Activated T-cell treated with anti-CD3 and anti-CD28 coated beads, Interleukin-2, amount 50 U/mL, for 4 hours (primary cell): Measurements from ENCODE around the gene TRIM17. TPM values are rescaled to one million over a fixed set of nuclear protein-coding genes. Genes with fewer than 3 reads are reported as not detected.

Experiments
- ATAC-seq, 2 donors: fragments of 200-7000 bp; cut with Tn5 transposase; one replicate each; pipeline ENCODE4 v1.10.0; 2021
- DNase-seq: peaks from one replicate; pipeline ENCODE4 v3.0.0-alpha.2; 2020
- H3K27me3 Mint-ChIP-seq: one replicate; pipeline ENCODE4 v1.8.0; 2021; ENCODE audit warnings: low read depth, mixed read lengths
- H3K36me3 Mint-ChIP-seq: one replicate; pipeline ENCODE4 v1.8.0; 2022; ENCODE audit warnings: mixed read lengths; ENCODE audit not compliant: insufficient read depth
- H3K4me1 Mint-ChIP-seq: one replicate; pipeline ENCODE4 v1.8.0; 2021; ENCODE audit warnings: low read depth, mixed read lengths
- H3K4me3 Mint-ChIP-seq: one replicate; pipeline ENCODE4 v1.8.0; 2021; ENCODE audit warnings: mild to moderate bottlenecking, moderate library complexity, mixed read lengths
- H3K9me3 Mint-ChIP-seq: one replicate; pipeline ENCODE4 v1.8.0; 2021; ENCODE audit warnings: mixed read lengths
- total RNA-seq, 3 donors: library from RNA; stranded (reverse); gene quantifications; one replicate each; pipeline ENCODE4 v1.2.1, GENCODE V29; 2021

TRIM17 gene
- total RNA-seq, 3 donors from 2014 or later = 0.57 to 1.1 (median 0.66) TPM

GRCh38 chr1:228377664-228378089 is 39.0 kb downstream of the TRIM17 start:
- Mint-ChIP-seq H3K4me1 (peaks cover 7% of the 10 kb centered on the region), H3K36me3 (no peaks in the 10 kb centered on the region), H3K27me3 (peaks cover 15% of the 10 kb centered on the region), H3K4me3 (peak overlapping the region; percentile 16), H3K9me3 (no peaks in the 10 kb centered on the region)
- DNase-seq (no peak), ATAC-seq (no peak)

- no peaks in the 10 kb centered on the region for H3K36me3 Mint-ChIP-seq
- H3K27me3 Mint-ChIP-seq = peaks cover 15% of the 10 kb centered on the region
- DNase-seq (no peak), ATAC-seq (no peak)
- H3K4me3 Mint-ChIP-seq = peak overlapping the region; percentile 16
- H3K9me3 Mint-ChIP-seq = no peaks in the 10 kb centered on the region
- H3K4me1 Mint-ChIP-seq = peaks cover 7% of the 10 kb centered on the region
Measured at GRCh38 chr1:228376651-228377631, 39.7 kb downstream of the TRIM17 start.

GRCh38 chr1:228376262-228376628 is 40.4 kb downstream of the TRIM17 start:
- H3K36me3 Mint-ChIP-seq = no peaks in the 10 kb centered on the region
- H3K27me3 Mint-ChIP-seq = peaks cover 15% of the 10 kb centered on the region
- peaks cover 7% of the 10 kb centered on the region for H3K4me1 Mint-ChIP-seq
- DNase-seq (no peak), ATAC-seq (no peak)
- H3K4me3 Mint-ChIP-seq = no peak overlapping the region
- H3K9me3 Mint-ChIP-seq = no peaks in the 10 kb centered on the region

GRCh38 chr1:228375578-228376261 is 40.9 kb downstream of the TRIM17 start:
- H3K36me3 Mint-ChIP-seq = no peaks in the 10 kb centered on the region
- no peak for DNase-seq
- H3K27me3 Mint-ChIP-seq = peaks cover 11% of the 10 kb centered on the region
- H3K4me1 Mint-ChIP-seq = peaks cover 7% of the 10 kb centered on the region
- no peak for ATAC-seq
- H3K4me3 Mint-ChIP-seq = no peak overlapping the region
- H3K9me3 Mint-ChIP-seq = no peaks in the 10 kb centered on the region

GRCh38 chr1:228374711-228375577 is 41.7 kb downstream of the TRIM17 start:
- ATAC-seq (no peak), DNase-seq (no peak)
- Mint-ChIP-seq H3K36me3 (no peaks in the 10 kb centered on the region), H3K4me1 (peaks cover 7% of the 10 kb centered on the region), H3K27me3 (peaks cover 11% of the 10 kb centered on the region), H3K9me3 (no peaks in the 10 kb centered on the region), H3K4me3 (no peak overlapping the region)

GRCh38 chr1:228373681-228374571 is 42.7 kb downstream of the TRIM17 start:
- H3K4me1 Mint-ChIP-seq = peaks cover 4% of the 10 kb centered on the region
- peak overlapping the region; percentile 13 for H3K4me3 Mint-ChIP-seq
- ATAC-seq (no peak), DNase-seq (no peak)
- no peaks in the 10 kb centered on the region for H3K9me3 Mint-ChIP-seq
- no peaks in the 10 kb centered on the region for H3K36me3 Mint-ChIP-seq
- peaks cover 4% of the 10 kb centered on the region for H3K27me3 Mint-ChIP-seq

GRCh38 chr1:228373004-228373680 is 43.5 kb downstream of the TRIM17 start:
- no peaks in the 10 kb centered on the region for H3K27me3 Mint-ChIP-seq
- DNase-seq = no peak

GRCh38 chr1:228372183-228373003 is 44.3 kb downstream of the TRIM17 start:
- Mint-ChIP-seq H3K9me3 (no peaks in the 10 kb centered on the region), H3K4me1 (no peaks in the 10 kb centered on the region), H3K4me3 (no peak overlapping the region), H3K27me3 (no peaks in the 10 kb centered on the region), H3K36me3 (no peaks in the 10 kb centered on the region)
- DNase-seq (no peak), ATAC-seq (no peak)

More at GRCh38 chr1:228373004-228373680, 43.5 kb downstream of the TRIM17 start:
- H3K4me1 Mint-ChIP-seq = no peaks in the 10 kb centered on the region
- H3K36me3 Mint-ChIP-seq = no peaks in the 10 kb centered on the region
- ATAC-seq = no peak
- no peaks in the 10 kb centered on the region for H3K9me3 Mint-ChIP-seq
- no peak overlapping the region for H3K4me3 Mint-ChIP-seq

GRCh38 chr1:228371741-228372182 is 44.9 kb downstream of the TRIM17 start:
- H3K4me1 Mint-ChIP-seq = no peaks in the 10 kb centered on the region
- no peaks in the 10 kb centered on the region for H3K36me3 Mint-ChIP-seq
- H3K9me3 Mint-ChIP-seq = no peaks in the 10 kb centered on the region
- ATAC-seq = no peak
- no peak for DNase-seq
- H3K4me3 Mint-ChIP-seq = no peak overlapping the region
- no peaks in the 10 kb centered on the region for H3K27me3 Mint-ChIP-seq

GRCh38 chr1:228370941-228371740 is 45.5 kb downstream of the TRIM17 start:
- no peaks in the 10 kb centered on the region for H3K4me1 Mint-ChIP-seq
- ATAC-seq (no peak), DNase-seq (peak; percentile 3)
- no peaks in the 10 kb centered on the region for H3K36me3 Mint-ChIP-seq
- no peak overlapping the region for H3K4me3 Mint-ChIP-seq
- H3K27me3 Mint-ChIP-seq = no peaks in the 10 kb centered on the region
- H3K9me3 Mint-ChIP-seq = no peaks in the 10 kb centered on the region

GRCh38 chr1:228370439-228370940 is 46.2 kb downstream of the TRIM17 start:
- no peaks in the 10 kb centered on the region for H3K27me3 Mint-ChIP-seq
- H3K9me3 Mint-ChIP-seq = no peaks in the 10 kb centered on the region
- ATAC-seq (no peak), DNase-seq (peak; percentile 4)
- no peaks in the 10 kb centered on the region for H3K36me3 Mint-ChIP-seq
- no peak overlapping the region for H3K4me3 Mint-ChIP-seq
- no peaks in the 10 kb centered on the region for H3K4me1 Mint-ChIP-seq
